NCI-H774 (cell line): ENCODE data around the gene AMOTL2.

ENCODE experiments used
- DNase-seq: peaks from one replicate; lab custom pipeline; 2025; lab: John Stamatoyannopoulos, UW

AMOTL2 gene

DNA sequence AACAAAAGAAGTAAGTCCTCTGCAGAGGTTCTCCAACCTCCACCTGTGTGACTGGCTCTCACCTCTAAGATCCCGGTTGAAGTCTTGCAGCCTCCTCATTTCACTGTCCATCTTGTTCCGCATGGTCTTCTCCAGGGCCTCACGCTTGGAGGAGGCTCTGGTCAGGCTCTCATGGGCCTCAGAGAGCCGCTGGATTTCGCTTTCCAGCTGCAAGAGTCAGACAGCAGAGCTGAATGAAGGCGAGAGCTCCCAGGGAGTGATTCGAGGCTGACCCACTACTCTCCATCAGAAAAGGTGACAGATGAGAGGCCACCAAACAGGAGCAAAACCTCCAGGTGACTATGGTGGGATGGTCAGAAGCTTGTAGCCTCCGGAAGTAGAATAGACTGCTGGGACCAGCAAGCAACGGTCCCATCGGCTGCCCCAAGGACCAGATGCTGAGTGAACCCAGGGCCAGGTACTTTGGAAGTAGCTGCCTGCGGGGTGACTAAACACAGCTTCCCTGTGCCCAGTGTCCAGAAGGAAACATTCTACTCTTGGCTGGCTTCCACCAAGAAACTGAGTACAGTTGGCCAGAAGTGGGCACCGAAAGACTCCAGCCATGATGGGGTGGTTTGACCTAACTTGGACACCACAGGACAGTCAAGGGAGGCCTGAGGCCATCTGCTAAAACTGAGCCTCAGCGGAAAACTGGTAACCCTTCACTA lies 7.9 kb downstream of the AMOTL2 start:
- DNase-seq = no peak

DNA sequence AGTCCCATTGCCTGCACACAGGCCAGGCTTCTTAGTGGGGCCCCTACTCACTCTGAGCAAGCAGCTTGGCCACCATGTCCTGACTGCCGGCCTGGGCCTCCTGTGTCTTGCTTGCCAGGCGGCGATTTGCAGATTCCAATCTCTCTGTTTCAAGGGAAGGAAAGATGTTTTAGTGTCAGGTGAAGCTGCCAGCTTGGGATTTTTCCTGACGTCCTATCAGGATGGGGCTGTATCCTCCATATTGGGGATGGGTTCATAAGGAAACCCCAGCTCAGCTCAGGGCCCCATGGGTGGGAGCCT lies 8.5 kb downstream of the AMOTL2 start:
- no peak for DNase-seq

GRCh38 chr3:134364936-134365765 lies 9.1 kb downstream of the AMOTL2 start:
- DNase-seq = no peak

- DNase-seq = no peak
Observed at GRCh38 chr3:134364061-134364935, 9.9 kb downstream of the AMOTL2 start.

- no peak for DNase-seq
Observed at GRCh38 chr3:134363381-134363755, 10.9 kb downstream of the AMOTL2 start.

DNA sequence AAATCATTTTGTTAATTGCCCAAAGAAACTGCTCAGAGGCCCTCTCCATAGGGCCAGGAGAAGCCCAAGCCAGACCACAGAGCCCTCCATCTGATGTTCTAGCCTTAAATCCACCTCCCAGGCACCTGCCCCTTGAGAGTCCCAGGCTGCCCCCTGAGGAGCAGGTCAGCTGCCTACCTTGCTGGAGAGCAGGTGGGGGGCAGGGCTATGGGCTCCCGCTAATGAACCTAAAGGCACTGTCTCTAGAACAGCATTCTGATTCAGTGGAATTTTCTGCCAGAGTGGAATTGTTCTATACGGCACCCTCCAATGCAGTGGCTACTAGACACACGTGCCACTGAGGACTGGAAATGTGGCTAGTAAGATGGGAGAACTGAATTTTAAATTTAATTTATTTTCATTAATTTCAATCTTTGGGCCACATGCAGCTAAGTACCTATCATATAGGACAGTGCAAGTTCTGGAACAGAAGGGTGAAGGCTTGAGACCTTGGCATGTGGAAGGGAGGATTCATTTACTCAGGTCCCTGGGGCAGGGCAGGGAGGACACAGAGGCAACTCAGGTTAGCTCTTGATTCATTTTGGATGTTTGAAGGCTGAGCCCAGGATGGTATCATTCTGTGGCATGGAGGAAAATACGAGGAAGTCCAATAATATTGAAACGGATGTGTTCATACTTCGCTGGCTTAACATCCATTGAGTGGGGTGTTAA lies 11.4 kb downstream of the AMOTL2 start:
- no peak for DNase-seq

DNA sequence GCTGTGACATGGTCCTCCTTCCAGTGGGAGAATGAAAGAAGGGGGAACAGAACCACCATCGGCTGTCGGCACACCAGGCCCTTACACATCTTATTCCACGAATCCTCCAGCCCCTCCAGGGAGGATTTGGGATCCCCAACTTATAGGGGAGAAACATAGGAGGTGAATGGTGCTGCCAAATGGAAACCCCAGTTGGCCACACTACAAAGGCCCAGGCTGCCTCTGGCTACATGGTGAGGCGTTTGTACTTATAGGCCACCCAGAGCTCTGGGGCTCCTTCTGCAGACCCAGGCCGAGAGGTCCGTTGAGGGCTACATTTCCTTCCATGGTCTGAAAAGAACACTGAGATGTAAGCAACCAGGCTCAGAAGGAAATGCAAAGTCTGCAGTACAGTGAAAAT lies 12.0 kb downstream of the AMOTL2 start:
- no peak for DNase-seq

GRCh38 chr3:134361162-134361835 lies 12.9 kb downstream of the AMOTL2 start:
- no peak for DNase-seq

- no peak for DNase-seq
Observed at GRCh38 chr3:134360046-134360445, 14.2 kb downstream of the AMOTL2 start.

DNA sequence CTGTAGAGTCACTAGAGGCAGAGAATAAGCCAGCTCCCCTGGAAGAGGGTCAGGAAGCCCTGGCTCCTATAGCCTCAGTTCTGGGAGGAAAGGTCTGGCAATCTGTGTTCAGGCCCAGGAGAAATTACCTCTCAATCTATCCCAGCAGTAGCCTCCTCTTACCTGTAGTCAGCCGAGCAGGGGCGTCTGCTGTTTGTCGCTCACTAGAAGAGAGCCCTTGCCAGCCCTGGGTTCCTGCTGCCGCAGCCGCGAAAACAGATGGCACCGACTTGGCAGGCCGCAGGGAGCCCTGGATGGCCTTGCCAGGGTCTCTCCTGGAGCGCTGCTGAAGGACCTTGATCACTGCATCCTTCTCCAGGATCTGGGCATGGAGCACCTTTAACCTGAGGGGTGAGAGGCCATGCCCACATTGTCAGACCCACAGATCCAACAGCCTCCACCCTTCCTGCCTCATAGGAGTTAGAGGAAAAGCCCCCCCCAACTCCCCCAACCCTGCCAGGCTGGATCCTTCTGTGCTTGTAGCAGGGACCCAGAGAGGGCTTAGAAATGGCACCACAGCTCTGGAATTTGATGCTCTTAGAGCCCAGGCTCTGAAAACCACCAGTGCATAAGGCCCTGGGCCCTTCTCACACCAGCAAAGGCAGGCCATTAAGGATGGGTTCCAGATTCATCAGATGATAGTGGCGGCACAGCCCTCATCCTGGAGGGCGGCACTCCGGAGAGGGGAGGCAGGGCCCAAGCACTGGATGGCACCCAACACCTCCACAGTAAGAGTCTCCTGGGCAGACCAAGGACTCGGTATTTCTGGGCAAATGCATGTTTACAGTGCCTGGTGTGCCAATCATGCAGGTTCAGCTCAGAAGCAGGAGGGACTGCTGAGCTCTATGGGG lies 14.9 kb downstream of the AMOTL2 start:
- DNase-seq = no peak

DNA sequence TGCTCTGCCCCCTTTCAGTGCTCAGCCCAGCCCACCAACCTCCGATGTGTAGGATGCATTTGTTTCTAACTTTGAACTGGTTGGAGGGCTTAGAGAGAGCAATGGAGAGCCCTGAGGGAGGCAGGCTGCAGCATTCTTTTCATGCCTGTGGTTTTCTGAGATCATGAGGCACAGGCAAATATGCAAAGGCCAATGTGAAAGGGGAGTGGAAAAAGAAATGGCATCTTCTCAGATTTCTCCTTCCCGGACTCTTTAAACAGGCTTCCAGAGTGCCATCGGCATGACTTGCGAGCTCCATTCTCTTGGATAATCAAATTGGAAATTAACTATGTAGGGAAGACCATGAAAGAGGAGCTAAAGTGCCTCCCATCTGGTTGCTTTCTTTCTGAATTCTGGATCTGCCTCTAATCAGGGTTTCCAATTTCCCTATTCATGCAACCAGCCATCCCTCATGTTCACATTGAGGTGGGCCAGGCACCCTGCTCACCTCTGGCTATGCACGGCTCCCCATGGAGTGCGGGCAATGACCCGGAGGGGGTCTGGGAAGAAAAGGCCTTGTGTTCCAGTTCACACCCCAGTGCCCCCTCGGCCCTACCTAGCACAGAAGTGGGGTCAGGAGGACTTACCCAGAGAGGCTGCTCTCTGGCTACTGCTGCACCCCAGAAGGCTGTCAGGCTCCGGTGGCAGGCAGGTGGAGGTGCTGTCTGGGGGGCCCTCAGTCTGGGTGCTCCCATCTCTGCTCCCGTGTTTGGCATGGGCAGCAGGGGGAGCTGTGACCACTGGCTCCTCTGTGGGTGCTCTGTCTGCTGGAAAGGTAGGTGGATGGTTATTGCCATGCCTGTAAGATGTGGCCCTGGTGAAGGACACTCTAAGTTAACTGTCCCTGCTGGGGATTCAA lies 16.1 kb downstream of the AMOTL2 start:
- DNase-seq = no peak

DNA sequence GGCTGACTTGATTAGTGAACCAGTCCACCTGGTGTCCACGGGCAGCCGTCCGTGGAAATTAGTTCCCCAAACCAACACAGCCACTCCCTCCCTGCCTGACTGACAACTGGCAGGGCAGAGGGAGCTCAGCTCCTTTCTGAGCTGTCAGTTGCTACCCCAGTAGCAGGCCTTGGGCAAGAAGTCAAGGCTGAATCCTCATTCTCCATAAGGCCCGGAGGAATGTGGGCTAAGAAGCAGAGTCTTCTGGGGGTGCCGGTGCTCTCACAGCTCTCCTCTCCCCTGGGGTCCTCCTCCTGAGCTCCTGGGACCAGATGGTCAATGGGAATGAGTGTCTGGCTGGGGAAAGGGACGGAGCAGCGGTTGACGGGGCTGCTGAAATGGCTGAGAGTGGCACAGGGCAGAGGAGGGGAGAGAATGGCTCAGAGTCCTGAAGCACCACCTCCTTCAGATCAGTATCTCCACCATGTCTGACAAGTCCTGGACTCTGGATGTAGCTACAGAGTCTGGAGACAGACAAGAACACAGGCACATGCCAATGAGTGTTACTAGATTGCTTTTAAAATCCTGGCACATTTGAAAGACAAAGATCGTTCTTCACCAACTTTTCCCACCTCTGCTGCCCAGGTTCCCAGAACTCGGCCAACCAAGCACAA lies 16.9 kb downstream of the AMOTL2 start:
- DNase-seq = no peak

- DNase-seq = no peak
Observed at GRCh38 chr3:134356411-134357040, 17.7 kb downstream of the AMOTL2 start.

- DNase-seq = no peak
Observed at GRCh38 chr3:134355416-134355815, 18.8 kb downstream of the AMOTL2 start.

GRCh38 chr3:134354612-134355251 lies 19.5 kb downstream of the AMOTL2 start:
- no peak for DNase-seq

DNA sequence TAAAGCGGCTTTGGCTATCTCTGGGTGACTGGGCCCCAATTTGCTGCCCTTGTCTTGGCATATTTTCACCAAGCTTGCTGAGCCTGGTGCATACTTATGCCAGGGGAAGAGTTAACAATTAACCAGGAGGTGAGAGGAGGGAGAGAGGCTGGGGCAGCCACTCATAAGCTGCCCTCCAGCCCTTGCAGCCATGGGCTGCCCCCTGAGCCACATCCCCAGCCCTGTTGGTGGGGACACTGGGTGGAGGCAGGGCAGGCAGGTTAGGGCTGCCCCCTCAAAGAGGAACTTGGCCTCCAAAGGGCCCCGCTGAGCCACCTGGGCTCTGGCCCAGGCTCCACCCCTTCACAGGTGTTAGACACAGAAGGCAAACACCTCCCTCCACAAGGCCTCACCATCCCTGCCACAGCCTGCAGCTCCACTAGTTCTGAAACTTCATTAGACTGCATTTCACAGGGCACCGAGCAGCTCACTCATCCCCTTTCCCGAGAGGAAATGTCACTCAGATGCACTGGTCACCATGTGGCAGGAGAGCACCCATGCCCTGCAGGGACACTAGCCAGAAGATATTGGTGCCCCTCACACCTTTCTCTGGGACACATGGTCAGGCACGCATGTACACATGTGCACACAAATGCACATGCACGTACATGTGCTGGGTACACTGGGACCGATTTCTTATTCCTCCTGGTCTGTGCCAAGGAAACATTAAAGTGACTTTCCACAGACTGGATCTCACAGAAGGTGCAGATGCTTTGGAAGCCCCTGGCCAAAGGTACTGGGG lies 20.2 kb downstream of the AMOTL2 start:
- no peak for DNase-seq

DNA sequence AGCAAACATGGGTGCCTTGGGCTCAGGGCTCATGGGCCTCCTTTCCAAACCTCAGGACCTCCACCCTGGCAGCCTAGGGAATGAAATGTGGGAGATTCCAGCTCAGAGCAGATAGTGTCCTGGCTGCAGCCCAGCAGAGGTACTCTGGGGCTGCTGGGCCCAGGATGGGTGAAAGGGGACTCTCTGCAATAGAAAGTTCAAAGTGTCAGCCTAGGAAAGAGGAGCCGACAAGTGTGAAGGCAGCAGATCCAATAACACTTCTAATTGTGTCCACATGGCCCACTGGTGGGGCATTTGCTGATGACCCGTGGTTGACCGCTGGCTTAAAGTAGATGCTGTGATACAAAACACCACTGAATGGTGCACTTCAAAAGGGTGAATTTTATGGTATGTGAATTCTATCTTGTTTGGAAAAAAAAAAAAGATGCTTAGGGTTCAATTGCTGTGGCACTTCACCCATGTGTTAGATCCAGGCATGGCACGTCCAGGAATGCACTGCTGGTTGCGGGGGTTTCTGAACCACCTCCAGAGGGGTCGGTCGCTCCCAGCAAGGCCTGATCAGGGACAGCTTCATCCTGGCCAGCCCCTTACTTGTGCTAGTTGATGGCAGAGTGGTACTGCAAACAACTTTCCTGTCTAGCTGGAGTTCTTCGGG lies 20.9 kb downstream of the AMOTL2 start:
- DNase-seq = no peak
